Stimulated activated CD8-positive, alpha-beta memory T cell treated with anti-CD3 and anti-CD28 coated beads, Interleukin-12 subunit alpha, Interleukin-12 subunit beta, amount 100 ng/mL, for 1 hour (primary cell): ENCODE data around the gene CSDE1.

ENCODE experiments used
- DNase-seq: peaks from one replicate; pipeline ENCODE4 v3.0.0-alpha.2; 2020; ENCODE audit warnings: low read depth

Gene CSDE1

GRCh38 chr1:114749835-114750234 lies 7.9 kb downstream of the CSDE1 start:
- no peak for DNase-seq

GRCh38 chr1:114746450-114747121 lies 11.2 kb downstream of the CSDE1 start:
- DNase-seq = no peak

- no peak for DNase-seq
Measured at GRCh38 chr1:114745291-114745690, 12.5 kb downstream of the CSDE1 start.

GRCh38 chr1:114741963-114742746 lies 15.6 kb downstream of the CSDE1 start:
- no peak for DNase-seq

GRCh38 chr1:114740331-114740730 lies 17.5 kb downstream of the CSDE1 start:
- no peak for DNase-seq

- DNase-seq = no peak
Measured at GRCh38 chr1:114737314-114737849, 20.4 kb downstream of the CSDE1 start.

GRCh38 chr1:114735479-114735878 lies 22.3 kb downstream of the CSDE1 start:
- no peak for DNase-seq

GRCh38 chr1:114729782-114730181 lies 28.0 kb downstream of the CSDE1 start:
- no peak for DNase-seq

- DNase-seq = no peak
Measured at GRCh38 chr1:114728553-114728952, 29.2 kb downstream of the CSDE1 start.

GRCh38 chr1:114725230-114725629 lies 32.6 kb downstream of the CSDE1 start:
- no peak for DNase-seq

GRCh38 chr1:114723915-114724314 lies 33.9 kb downstream of the CSDE1 start:
- no peak for DNase-seq

- DNase-seq = no peak
Measured at GRCh38 chr1:114723457-114723856, 34.3 kb downstream of the CSDE1 start.

GRCh38 chr1:114720492-114720891 lies 37.3 kb downstream of the CSDE1 start:
- no peak for DNase-seq

GRCh38 chr1:114719424-114719787 lies 38.4 kb downstream of the CSDE1 start:
- no peak for DNase-seq

- DNase-seq = no peak
Measured at GRCh38 chr1:114718661-114719423, 38.9 kb downstream of the CSDE1 start.

GRCh38 chr1:114716304-114717170 lies 41.2 kb downstream of the CSDE1 start, which contains the start of gene NRAS:
Gene NRAS (minus strand): TSS chr1:114716771. CDS start chr1:114716160, 611 bp downstream.
- peak; percentile 95 for DNase-seq

GRCh38 chr1:114715952-114716303 lies 41.9 kb downstream of the CSDE1 start:
- DNase-seq = no peak

GRCh38 chr1:114712977-114713376 lies 44.8 kb downstream of the CSDE1 start:
- no peak for DNase-seq

- DNase-seq = no peak
Measured at GRCh38 chr1:114710360-114710759, 47.4 kb downstream of the CSDE1 start.

GRCh38 chr1:114707604-114708003 lies 50.2 kb downstream of the CSDE1 start:
- DNase-seq = no peak

- no peak for DNase-seq
Measured at GRCh38 chr1:114703242-114703641, 54.5 kb downstream of the CSDE1 start.

GRCh38 chr1:114702737-114703136 lies 55.0 kb downstream of the CSDE1 start:
- DNase-seq = no peak
